Lower leg skin (tissue), 3 donors: Measurements from ENCODE around the gene BTBD18.

Source experiments
- CTCF ChIP-seq, 3 donors: fragments of 450-650 bp; IDR thresholded peaks; one replicate each; pipeline ENCODE4 v1.5.1; 2016; ENCODE audit warnings: antibody characterized with exemption in 3 of 3, mild to moderate bottlenecking in 3 of 3, moderate library complexity in 2 of 3
- POLR2A ChIP-seq, 2 donors: fragments of 450-650 bp; IDR thresholded peaks; one replicate each; pipeline ENCODE4 v1.6.1; 2016 to 2017; ENCODE audit warnings: antibody characterized with exemption in 2 of 2, mild to moderate bottlenecking in 1 of 2, moderate library complexity in 1 of 2

DNA sequence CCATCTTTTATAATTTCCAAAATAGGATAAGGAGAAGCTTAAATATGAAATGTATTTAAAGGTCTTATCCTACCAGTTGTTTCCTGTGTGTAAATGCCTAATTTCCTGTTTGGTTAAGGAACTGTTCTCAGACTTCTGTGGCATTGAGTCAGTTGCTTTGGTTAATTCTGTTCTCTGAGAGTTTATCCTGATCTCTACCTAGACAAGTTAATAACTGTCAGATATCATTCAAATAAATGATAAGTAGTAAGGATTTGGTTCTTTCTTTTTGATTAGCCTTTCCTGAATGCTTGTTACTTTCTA is 49.5 kb upstream of the BTBD18 start:
- no peak for TF ChIP-seq CTCF (IDR thresholded peaks at IDR 0.05)
- TF ChIP-seq POLR2A (IDR thresholded peaks at IDR 0.05): no peak
